ENCODE results near the gene DOK3.

The DOK3 gene

DNA sequence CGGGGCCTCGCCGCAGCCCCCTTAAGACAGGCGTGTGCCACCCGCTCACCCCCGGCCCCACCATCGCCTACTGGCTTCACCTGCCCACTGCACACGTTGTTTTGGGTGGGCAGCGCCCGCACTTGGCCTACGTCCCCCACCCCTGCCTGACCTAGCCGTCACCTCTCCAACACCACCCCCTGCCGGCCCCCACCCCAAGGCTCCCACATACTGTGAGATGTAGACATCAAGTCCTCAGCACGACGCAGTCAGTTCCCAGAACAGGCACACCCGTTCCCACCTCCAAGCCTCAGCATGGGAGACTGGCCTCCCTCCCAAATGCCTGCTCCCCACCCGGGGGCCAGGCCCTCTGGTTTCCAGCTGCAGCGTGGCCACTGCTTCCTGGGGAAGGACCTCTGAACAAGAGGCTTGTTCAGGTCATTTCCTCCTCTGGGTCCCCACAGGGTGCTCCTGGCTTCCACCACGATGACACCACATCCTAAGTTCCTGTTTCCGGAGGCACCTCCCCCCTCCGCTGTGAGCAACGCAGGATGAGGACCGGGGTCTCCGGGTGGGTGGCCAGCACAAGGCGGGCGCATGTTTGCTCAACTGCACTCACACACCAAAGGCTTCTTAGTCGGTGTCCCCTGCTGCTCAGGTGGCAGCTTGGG lies 47.5 kb downstream of the DOK3 start:
- no peak for DNase-seq

DNA sequence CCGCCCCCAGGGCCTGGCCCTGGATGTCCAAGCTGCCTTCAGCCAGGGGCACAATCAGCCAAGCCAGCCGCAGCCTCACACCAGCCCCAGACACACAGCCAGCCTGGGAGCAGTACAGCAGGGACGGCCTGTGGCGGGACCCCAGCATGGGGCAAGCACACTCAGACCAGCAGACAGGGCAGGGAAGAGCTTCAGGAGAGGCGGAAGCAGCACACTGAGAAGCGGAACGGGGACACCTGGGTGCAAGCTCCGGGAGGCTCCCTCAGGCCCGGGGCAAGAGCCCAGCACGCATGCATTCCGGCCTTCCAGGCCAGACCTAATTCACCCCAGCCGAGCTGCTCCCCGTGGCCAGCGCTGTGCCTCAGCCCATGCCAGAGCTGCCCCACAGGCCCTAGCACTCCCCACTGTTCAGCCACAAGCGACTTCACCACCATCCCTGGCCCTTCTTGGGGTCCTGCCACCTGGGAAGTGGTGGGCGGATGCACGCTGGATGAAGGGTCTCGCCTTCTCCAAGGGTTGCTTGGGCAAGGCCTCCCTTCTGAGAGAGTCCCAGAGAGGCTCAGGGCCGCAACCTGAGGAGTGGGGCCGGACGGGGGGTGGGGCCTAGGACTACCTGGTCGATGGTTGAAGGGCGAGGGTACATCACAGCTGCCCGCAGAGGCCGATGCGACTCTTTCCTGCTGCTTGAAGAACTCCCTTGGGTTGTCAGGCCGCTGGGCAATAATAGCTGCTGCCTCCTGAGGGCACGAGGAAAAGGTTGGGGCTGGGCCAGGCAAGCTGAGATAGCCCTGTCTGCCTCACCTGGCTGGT lies 49.6 kb downstream of the DOK3 start:
- no peak for DNase-seq

DNA sequence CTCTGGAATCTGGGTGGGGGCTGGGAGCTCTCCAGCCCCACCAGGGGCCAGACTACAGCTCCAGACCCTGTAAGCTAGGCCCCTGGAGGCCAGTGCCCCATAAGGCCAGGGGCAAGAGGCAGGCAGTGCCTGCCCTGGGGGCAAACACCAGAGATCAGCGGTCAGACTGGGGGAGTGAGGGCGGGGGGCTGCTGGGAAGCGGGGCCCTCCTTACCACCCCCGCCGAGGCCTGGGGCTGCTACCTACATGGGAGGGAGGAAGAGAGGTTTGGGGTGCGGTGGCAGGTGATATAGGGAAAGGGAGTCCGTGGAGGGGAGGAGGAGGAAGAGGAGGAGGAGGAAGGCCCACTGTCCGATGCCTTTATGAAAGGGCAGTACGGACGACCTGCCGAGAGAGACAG lies 50.3 kb downstream of the DOK3 start:
- DNase-seq, result no peak

DNA sequence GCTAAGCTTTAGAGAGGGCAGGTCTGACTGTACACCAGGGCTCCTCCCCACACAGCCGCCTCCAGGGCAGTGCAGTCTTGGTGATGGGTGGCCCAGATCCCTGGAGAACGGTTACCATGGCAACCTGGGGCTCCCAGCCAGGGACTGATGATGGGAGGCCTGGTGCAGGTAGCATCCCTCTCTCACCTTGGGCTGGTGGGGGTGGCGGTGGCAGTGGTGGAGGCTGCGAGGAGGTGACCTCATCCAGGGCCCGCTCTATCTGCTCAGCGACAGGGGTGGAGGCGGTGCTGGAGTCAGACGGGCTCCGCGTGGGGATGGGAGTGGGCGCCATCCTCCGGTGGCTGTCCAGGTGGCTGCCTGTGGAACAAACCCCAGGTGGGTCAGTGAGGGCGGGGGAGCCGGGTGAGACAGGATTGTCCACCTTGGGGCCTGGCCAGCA lies 50.7 kb downstream of the DOK3 start:
- DNase-seq, result no peak

DNA sequence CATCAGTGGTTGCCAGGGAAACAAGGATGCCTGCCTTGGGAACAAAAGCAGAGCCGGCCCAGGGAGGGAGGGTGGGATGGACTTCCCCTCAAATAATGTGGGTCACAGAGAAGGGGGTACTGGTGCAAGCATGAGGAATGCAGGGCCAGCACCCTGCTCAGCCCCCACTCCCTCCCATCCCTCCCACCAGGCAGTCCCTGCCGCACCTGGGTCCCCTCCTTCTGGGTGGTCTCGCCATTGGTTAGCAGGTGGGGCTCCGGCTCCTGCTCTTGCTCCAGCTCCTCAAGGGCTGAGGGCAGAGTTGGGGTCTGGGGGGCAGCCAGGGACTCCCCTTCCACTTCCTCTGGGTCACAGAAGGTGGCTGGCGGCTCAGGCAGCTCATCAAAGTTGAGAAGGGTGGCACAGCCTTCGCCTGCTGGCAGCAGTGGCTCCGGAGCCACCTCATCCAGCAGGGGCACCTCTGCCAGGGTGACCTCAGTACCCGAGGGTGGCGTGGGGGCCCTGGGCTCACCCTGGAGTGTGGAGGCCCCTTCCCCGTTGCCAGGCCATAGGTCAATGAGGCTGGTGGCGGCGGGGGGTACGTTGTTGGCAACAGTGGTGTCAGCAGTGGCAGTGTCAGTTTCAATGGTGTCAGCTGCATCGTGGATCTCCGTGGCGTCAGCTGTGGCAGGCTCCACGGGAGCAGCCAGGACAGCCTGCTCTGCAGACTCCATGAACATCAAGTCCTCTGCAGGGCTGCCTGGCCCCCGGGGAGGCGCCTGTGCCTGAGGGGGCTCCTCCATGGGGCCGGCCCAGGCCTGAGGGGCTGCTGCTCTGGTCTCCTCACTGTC lies 51.6 kb downstream of the DOK3 start:
- DNase-seq, result no peak

DNA sequence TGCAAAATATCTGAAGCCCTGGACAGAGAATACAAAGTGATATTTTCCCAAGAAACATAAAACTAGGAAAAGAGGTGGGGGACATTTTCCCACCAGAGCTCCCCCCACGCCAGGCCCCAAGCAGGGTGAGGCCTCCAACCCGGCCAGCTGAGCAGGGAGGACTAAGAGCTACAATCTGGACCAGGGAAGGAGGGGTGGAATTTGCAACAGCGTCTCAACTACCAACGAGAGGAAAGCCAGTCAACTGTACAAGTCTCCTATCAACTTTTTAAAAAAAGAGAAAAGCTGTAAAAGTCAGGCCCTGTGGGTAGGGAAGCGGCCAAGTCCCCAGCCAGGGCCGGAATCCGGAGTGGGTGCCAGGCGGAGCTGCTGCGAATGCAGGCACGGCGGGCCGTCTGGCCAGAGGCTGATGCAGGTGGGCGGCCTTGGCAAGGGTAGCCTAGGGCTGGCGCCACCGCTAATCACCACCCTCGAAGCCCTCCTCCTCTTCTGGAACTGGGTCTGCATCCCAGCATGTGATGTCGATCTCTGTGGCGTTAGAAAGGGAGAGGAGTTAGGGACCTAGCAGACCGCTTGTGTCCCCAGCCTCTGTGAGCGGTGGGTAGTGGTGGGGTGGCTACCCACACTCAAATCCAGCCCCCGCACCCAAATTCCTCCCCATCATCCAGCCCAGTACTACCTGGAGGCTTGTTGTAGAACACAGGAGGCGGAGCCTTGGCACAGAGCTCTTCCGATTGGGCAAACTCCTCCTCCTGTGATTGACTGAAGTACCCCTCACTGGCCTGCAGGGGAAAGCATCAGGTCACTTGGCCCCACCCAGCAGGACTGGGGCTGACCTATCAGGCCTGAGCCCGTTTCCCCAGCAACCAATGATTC lies 52.4 kb downstream of the DOK3 start:
- DNase-seq, result peak; percentile 76

DNA sequence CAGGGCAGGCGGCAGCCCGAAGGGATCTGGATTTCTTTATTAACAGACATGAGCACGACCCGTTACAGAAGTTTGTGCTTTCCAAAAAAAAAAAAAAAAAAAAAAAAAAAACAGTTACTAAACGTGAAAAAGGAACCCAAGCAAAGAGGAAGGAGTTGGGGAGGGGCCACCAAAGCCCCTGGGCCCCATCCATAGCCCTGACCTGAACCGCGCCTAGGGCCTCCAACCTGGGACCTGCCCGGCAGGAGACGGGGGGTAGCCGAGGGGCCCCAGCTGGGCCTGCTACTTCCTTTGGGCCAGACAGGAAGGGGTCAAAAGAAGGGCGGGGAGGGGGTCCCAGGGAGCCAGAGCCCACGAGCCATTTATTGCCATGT lies 53.0 kb downstream of the DOK3 start:
- no peak for DNase-seq

DNA sequence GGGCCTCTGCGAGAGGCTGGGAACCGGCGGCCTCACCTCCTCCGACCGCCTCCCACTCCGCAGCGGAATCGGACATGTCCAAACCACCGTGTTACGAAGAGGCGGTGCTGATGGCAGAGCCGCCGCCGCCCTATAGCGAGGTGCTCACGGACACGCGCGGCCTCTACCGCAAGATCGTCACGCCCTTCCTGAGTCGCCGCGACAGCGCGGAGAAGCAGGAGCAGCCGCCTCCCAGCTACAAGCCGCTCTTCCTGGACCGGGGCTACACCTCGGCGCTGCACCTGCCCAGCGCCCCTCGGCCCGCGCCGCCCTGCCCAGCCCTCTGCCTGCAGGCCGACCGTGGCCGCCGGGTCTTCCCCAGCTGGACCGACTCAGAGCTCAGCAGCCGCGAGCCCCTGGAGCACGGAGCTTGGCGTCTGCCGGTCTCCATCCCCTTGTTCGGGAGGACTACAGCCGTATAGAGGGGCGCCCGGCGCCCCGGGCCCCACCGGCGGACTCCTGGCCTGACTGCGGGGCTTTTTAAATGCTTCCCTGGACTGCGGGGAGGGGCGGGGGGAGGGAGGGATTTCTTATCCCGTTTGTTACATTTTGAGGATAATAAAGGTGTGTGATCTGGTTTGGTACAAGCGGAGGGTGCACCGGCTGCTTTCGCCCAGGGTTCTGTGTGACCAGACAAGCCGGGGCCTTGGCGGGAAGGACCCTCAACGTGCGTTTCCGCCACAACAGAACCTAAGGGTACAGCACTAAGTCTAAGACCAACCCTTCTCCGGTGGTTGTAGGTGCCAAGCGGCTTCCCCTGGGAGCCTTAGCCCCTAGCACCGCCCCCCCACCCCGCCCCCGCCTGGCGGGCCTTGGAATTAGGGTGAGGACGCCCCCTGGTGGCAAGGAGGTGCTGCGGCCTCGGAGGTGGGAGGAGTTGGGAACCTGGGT lies 53.7 kb downstream of the DOK3 start:
- peak; percentile 77 for DNase-seq

DNA sequence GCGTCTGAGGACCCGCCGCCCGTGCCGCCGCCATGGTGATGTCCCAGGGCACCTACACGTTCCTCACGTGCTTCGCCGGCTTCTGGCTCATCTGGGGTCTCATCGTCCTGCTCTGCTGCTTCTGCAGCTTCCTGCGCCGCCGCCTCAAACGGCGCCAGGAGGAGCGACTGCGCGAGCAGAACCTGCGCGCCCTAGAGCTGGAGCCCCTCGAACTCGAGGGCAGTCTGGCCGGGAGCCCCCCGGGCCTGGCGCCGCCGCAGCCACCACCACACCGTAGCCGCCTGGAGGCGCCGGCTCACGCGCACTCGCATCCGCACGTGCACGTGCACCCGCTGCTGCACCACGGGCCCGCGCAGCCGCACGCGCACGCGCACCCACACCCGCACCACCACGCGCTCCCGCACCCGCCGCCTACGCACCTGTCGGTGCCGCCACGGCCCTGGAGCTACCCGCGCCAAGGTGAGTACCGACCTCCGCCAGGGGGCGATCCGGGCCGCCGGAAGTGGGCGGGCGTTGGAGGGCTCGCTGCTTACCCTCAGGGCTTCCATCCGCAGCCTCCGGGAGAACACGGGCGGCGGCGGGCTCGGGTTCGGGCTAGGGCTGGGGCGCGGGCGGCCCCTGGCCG lies 54.5 kb downstream of the DOK3 start:
- DNase-seq, result peak; percentile 36

DNA sequence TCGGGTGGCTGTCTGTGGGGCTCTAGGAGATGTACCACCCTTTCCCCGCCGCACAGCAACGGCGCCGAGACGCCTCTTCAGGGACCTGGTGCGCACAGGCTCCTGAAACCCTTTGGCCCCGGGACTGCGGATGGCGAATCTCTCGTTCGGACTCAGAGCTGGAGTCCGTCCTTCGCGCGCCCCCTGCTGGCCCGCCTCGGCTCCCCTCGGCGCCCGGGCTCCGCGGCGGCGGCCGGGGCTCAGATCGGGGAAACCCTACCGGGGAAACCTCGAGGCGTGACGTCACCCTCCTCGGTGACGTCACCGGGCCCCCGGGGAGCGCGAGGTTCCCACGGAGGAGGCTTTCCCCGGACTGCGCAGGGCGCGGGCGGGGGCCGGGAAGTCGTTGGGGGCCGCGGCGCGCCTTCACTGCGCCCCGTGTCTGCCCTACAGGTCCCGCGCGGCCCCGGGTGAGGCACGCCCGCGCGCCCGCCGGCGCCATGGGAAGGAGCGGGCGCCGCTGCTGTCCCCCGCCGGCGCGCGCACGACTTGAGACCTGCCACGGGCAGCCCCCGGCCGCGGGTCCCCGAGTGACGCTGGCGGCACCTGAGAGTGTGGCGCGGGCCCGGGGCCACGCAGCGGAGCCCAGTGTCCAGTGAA lies 55.1 kb downstream of the DOK3 start:
- DNase-seq, result peak; percentile 54

DNA sequence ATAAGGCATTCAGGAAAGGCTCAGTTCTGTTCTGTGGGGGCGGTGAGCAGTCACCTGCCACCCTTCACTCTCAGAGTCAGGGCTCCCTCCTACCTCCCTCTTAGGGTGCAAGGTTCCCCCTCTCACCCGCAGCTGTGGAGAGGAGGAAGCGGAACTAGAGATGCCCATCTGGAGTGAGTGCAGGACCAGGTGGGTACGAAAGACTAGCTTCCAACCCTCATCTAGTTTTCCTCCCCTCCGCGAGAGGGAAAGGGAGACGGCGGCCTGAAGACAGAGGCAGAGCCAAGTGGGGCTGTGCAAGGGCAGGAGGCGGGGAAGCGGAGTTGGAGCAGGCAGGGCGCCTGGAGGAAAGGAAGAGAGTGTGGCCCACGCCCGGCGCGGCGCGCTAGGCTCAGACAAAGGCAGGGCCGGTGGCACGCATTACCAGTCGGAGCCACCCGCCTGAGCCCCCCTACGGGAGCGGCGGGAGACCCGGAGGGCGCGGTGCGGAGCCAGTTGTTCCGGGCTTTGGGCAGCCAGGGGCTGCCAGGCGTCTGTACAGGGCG lies 55.7 kb downstream of the DOK3 start:
- DNase-seq, result no peak

DNA sequence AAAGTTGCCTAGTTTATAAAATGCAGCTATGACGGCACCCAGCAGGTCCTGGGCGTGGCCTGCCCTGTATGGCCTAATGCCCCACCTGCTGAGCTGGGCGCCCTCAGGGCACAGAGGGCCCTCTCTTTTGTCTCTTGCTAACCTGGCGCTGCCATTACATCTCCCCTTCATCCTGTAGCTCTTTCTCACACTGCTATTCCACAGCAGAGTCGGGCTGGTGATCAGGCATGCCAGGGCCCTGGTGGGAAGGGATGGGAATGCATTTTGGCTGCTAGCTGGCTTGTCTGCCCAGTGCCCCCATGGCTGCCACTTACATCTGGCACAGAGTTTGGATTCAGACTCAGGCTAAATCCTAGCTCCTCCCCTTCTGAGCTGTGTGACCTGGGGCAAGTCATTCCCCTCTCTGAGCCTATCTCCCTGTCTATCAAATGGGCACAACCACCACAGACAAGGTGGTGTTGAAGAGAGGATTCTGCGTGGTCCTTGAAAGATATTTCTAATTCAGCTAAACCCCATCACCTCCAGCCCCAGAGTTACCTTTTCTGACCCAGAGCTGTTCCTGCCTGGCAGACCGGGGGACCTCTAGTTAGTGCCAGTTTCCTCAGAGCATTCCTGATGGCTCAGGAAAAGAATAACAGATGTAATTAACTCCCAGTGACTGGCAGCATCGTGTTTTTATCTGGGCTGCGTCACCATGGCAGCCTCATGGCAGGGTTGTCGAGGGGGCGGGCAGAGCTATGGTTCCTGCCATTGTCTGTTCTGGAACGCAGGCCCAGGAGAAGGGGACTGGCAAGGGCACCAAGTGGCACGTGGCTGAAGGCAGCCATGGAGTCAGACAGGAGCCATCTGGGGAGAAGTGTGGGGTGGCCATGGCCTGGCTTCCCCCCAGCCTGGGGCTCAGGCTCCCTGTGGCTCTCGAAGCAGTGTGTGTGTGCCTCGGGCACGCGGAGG lies 56.7 kb downstream of the DOK3 start:
- no peak for DNase-seq

All from NCI-H1694 (cell line).